ENCODE measurements around the gene NRBP1. TPM values are rescaled to one million over a fixed set of nuclear protein-coding genes. Genes with fewer than 3 reads are reported as not detected.

The NRBP1 gene
- total and polyA plus RNA-seq, 10 donors, result 41.8 to 82.0 (median 62.7) TPM

DNA sequence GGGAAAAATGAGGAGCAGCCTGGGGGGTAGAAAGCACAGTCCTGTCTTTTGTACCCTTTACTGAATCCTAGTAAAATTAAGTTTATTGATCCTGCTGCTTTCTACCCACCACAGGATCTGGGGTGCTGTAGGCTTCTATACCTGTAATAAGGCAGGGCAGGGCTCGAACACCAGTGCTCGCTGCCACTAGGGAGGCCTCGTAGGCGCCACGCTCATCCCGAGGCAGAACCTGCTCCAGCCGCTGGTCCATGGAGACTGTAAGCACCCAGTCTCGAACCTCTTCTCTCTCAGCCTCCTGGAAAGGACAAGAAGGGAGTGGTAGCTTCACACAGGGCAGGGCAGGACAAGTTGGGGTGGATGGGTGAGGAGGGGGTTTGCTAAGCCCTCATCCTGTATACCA is 16.7 kb downstream of the NRBP1 start:
- 92 to 97% (median 95%) methylated on average over 8 of the region's 8 CpGs for WGBS, 5 donors
- Histone ChIP-seq H3K27me3 (replicated peaks in 1 of 7) (no peaks in the 10 kb centered on the region), H3K4me3 (no peak overlapping the region), H3K4me1 (peaks cover 0 to 14% (median 3%) of the 10 kb centered on the region in 6 donors), H3K36me3 (peaks cover 2 to 93% (median 56%) of the 10 kb centered on the region in 6 donors), H3K9me3 (no peaks in the 10 kb centered on the region), H3K27ac (peak overlapping the region in 2 of 8 donors; percentile 9 to 16)
- no peak for DNase-seq
- TF ChIP-seq, protein P1, sequence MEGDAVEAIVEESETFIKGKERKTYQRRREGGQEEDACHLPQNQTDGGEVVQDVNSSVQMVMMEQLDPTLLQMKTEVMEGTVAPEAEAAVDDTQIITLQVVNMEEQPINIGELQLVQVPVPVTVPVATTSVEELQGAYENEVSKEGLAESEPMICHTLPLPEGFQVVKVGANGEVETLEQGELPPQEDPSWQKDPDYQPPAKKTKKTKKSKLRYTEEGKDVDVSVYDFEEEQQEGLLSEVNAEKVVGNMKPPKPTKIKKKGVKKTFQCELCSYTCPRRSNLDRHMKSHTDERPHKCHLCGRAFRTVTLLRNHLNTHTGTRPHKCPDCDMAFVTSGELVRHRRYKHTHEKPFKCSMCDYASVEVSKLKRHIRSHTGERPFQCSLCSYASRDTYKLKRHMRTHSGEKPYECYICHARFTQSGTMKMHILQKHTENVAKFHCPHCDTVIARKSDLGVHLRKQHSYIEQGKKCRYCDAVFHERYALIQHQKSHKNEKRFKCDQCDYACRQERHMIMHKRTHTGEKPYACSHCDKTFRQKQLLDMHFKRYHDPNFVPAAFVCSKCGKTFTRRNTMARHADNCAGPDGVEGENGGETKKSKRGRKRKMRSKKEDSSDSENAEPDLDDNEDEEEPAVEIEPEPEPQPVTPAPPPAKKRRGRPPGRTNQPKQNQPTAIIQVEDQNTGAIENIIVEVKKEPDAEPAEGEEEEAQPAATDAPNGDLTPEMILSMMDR (IDR thresholded peaks at IDR 0.05 in 8 of 11, conservative IDR thresholded peaks at IDR 0.05 in 3 of 11), result no peak
- TF ChIP-seq POLR2AphosphoS5 (IDR thresholded peaks at IDR 0.05), result peak in 1 of 3 donors; percentile 23
- TF ChIP-seq POLR2A (IDR thresholded peaks at IDR 0.05), result no peak
- intact Hi-C loops (cut with DNase I; ENCODE audit: low total_unique reads), result no loop called here

GRCh38 chr2:27445615-27446014 is 17.2 kb downstream of the NRBP1 start:
- no peaks in the 10 kb centered on the region for H3K9me3 ChIP-seq
- intact Hi-C loops (cut with DNase I; ENCODE audit: low total_unique reads), result no loop called here
- peaks cover under 1 to 93% (median 53%) of the 10 kb centered on the region in 6 donors for H3K36me3 ChIP-seq
- peak overlapping the region in 2 of 8 donors; percentile 9 to 16 for H3K27ac ChIP-seq
- WGBS, 5 donors, result 83 to 88% (median 85%) methylated on average over 8 of the region's 8 CpGs
- peaks cover 0 to 14% (median 3%) of the 10 kb centered on the region in 6 donors for H3K4me1 ChIP-seq
- no peaks in the 10 kb centered on the region for H3K27me3 ChIP-seq (replicated peaks in 1 of 7)
- TF ChIP-seq POLR2A (IDR thresholded peaks at IDR 0.05) (no peak), POLR2AphosphoS5 (IDR thresholded peaks at IDR 0.05) (no peak)
- TF ChIP-seq, protein P1 (IDR thresholded peaks at IDR 0.05 in 8 of 11, conservative IDR thresholded peaks at IDR 0.05 in 3 of 11), result no peak
- no peak for DNase-seq
- H3K4me3 ChIP-seq, result no peak overlapping the region

- no peak overlapping the region for H3K4me3 ChIP-seq
- WGBS, 5 donors, result 78 to 85% (median 81%) methylated on average over 3 of the region's 3 CpGs
- TF ChIP-seq POLR2A (IDR thresholded peaks at IDR 0.05) (no peak), POLR2AphosphoS5 (IDR thresholded peaks at IDR 0.05) (no peak)
- TF ChIP-seq, protein P1 (IDR thresholded peaks at IDR 0.05 in 8 of 11, conservative IDR thresholded peaks at IDR 0.05 in 3 of 11), result no peak
- DNase-seq, result no peak
- peaks cover 0 to 93% (median 48%) of the 10 kb centered on the region in 6 donors for H3K36me3 ChIP-seq
- no peaks in the 10 kb centered on the region for H3K27me3 ChIP-seq (replicated peaks in 1 of 7)
- peaks cover 0 to 14% (median 3%) of the 10 kb centered on the region in 6 donors for H3K4me1 ChIP-seq
- H3K9me3 ChIP-seq, result no peaks in the 10 kb centered on the region
- intact Hi-C loops (cut with DNase I; ENCODE audit: low total_unique reads), result no loop called here
- H3K27ac ChIP-seq, result peak overlapping the region in 2 of 8 donors; percentile 9 to 16
Observed at GRCh38 chr2:27446057-27446456, 17.6 kb downstream of the NRBP1 start.

GRCh38 chr2:27448381-27448780 is 19.9 kb downstream of the NRBP1 start:
- Histone ChIP-seq H3K9me3 (no peaks in the 10 kb centered on the region), H3K27ac (no peak overlapping the region), H3K27me3 (replicated peaks in 1 of 7) (no peaks in the 10 kb centered on the region), H3K36me3 (peaks cover 0 to 93% (median 50%) of the 10 kb centered on the region in 6 donors), H3K4me3 (no peak overlapping the region), H3K4me1 (peaks cover 0 to 4% (median 0%) of the 10 kb centered on the region in 6 donors)
- intact Hi-C loops (cut with DNase I; ENCODE audit: low total_unique reads), result no loop called here
- 56 to 96% (median 69%) methylated on average over 3 of the region's 3 CpGs for WGBS, 5 donors
- TF ChIP-seq POLR2AphosphoS5 (IDR thresholded peaks at IDR 0.05), result no peak
- TF ChIP-seq, protein P1 (IDR thresholded peaks at IDR 0.05 in 8 of 11, conservative IDR thresholded peaks at IDR 0.05 in 3 of 11), result no peak
- no peak for DNase-seq

All from spleen (tissue), 11 donors.